A673 (cell line): ENCODE results near the gene ATF3. TPM values are rescaled to one million over a fixed set of nuclear protein-coding genes. Genes with fewer than 3 reads are reported as not detected.

ENCODE experiments used
- BruUV-seq: library from RNA; stranded (reverse); fragments of 400-500 nt; replicated peaks from 2 replicates; lab custom pipeline; 2021; lab: Mats Ljungman, UMichigan
- CTCF ChIA-PET: fragments of 300-600 bp; sonication (Branson Sonifier 250); formaldehyde crosslinking; loops from one replicate; lab custom pipeline; 2022; ENCODE audit warnings: antibody characterized with exemption; lab: Charles Lee
- POLR2A ChIA-PET: fragments of 300-600 bp; sonication (Branson Sonifier 250); formaldehyde crosslinking; loops from one replicate; lab custom pipeline; 2022; ENCODE audit warnings: antibody characterized with exemption; ENCODE audit not compliant: low non-redundant PET; lab: Charles Lee
- DNase-seq: peaks from one replicate; pipeline ENCODE4 v3.0.0-alpha.2; 2015; ENCODE audit warnings: low spot score
- H3K27ac ChIP-seq: fragments of 200-600 bp; sonication (generic); 2 replicates; pipeline ENCODE4 v1.5.1; 2016; ENCODE audit warnings: mixed run types, low read depth, mild to moderate bottlenecking, mixed read lengths, antibody characterized with exemption, low read length; ENCODE audit not compliant: poor library complexity, severe bottlenecking
- H3K27me3 ChIP-seq: fragments of 200-600 bp; sonication (generic); replicated peaks from 2 replicates; pipeline ENCODE4 v1.6.1; 2017; ENCODE audit warnings: mixed run types, low read depth, mild to moderate bottlenecking, mixed read lengths, antibody characterized with exemption, low read length; ENCODE audit not compliant: insufficient read depth, poor library complexity
- H3K36me3 ChIP-seq: fragments of 200-600 bp; sonication (generic); 2 replicates; pipeline ENCODE4 v1.6.1; 2016; ENCODE audit warnings: mixed run types, mild to moderate bottlenecking, mixed read lengths, antibody characterized with exemption, low read length; ENCODE audit not compliant: insufficient read depth, poor library complexity, severe bottlenecking
- H3K4me1 ChIP-seq: fragments of 200-600 bp; sonication (generic); 2 replicates; pipeline ENCODE4 v1.6.1; 2017; ENCODE audit warnings: mixed run types, mild to moderate bottlenecking, mixed read lengths, antibody characterized with exemption, low read length; ENCODE audit not compliant: insufficient read depth, poor library complexity, severe bottlenecking
- H3K4me3 ChIP-seq: fragments of 200-600 bp; sonication (generic); 2 replicates; pipeline ENCODE4 v1.5.1; 2016; ENCODE audit warnings: low read depth, mixed run types, mild to moderate bottlenecking, mixed read lengths, low read length; ENCODE audit not compliant: poor library complexity, severe bottlenecking
- H3K9me3 ChIP-seq: fragments of 200-600 bp; sonication (generic); 2 replicates; pipeline ENCODE4 v1.6.1; 2016; ENCODE audit warnings: mixed run types, low read depth, mild to moderate bottlenecking, mixed read lengths, antibody characterized with exemption, low read length; ENCODE audit not compliant: poor library complexity, severe bottlenecking
- EZH2 ChIP-seq: fragments of 200-600 bp; sonication (generic); IDR thresholded peaks from 2 replicates; pipeline ENCODE4 v1.6.1; 2017; ENCODE audit warnings: borderline replicate concordance, low read depth, mild to moderate bottlenecking, mixed read lengths, antibody characterized with exemption, low read length; ENCODE audit not compliant: poor library complexity, severe bottlenecking
- intact Hi-C: fragments of 100-400 bp; cut with micrococcal nuclease; formaldehyde crosslinking; loops from one replicate; pipeline ENCODE4 v1.10.0; 2022; ENCODE audit not compliant: unreplicated experiment
- total RNA-seq: library from RNA; stranded (reverse); gene quantifications from 2 replicates; pipeline ENCODE4 v1.2.3, GENCODE V29; 2021
- TF ChIP-seq, protein P1 (sequence below): fragments of 300-800, 200-600 bp; sonication (generic); conservative IDR thresholded peaks from 2 replicates; pipeline ENCODE4 v1.5.1; 2017; ENCODE audit warnings: low read depth, mild to moderate bottlenecking, antibody characterized with exemption, low read length, moderate library complexity, mixed read lengths

Gene ATF3
- total RNA-seq, 1 experiment from 2014 or later = 16.0 TPM

DNA sequence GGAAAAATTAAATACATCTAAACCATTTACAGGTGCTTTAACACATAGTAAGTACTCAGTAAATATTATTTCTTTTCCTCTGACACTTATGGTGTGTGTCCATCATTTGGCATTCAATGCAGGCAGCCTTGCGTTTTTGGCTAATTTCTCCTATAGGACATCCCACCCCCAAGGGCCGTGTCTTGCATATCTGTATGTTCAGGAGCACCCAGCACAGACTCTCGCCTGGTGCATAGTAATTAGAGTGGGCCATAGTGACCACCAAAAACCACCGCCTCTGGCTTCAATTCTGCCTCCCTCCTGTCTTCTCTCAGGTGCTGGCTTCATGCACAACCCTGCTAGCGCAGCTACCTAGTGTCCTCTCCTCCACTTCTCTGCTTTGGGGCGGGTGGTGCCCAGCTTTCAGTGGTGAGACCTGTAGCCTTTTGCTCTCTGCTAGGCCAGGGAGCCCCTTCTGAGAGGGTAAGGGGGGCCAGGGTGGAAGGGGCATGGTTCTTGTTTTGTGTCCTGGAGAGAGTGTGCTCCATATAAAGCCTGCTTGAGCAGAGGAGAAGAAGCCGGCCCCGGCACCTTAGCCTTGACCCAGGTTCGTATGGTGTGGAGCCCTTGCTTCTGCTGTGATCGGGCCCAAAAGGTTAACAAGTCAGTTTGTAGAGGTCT is 57.7 kb downstream of the ATF3 start:
- no peak for DNase-seq

DNA sequence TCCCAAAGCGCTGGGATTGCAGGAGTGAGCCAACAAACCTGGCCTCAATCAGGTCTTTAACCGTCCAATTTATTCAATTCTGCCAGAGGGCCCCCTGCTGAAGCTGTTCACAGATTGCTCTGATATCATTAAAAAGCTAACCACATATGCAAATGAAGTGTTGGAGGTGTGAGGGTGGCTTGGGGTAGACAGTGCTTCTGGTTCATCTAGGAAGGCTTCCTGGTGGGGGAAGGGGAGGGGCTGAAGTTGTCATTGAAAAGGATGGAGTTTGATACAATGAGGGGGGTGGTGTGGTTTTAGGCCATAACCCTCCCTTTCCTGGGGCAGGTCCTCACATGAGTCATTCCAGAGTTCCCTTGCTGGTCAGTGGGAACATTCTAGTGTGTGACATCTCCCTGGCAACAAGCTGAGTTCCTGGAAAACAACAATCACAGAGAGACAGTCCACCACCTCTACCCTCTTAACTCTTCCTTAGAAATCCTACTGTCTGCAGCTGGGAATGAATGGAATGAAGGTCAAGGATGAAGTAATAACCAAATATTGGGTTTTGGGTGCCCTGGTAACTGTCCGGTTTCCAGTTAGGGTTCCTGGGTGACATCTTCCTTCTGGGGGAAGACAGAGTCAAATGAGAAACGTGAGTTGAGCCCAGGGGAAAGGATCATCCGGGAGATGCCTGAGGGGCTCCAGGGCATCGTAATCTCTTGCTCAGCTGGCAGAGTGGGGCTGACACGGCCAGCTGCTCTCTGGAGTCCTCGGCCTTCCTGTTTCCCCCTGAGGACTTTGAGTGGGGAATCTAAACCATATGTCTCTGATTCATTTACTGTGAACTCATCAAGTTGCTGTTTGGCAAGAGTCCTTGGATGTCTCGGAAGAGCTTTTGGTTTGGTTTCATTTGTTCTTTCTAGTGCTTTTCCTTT is 58.9 kb downstream of the ATF3 start:
- Histone ChIP-seq H3K4me1 (peaks cover 27% of the 10 kb centered on the region), H3K36me3 (no peaks in the 10 kb centered on the region), H3K9me3 (no peaks in the 10 kb centered on the region), H3K27me3 (no peaks in the 10 kb centered on the region), H3K4me3 (no peak overlapping the region), H3K27ac (peak overlapping the region; percentile 21)
- intact Hi-C loops = loop anchor here (5.0 kb wide), 1 partner anchor 190 kb away; no protein-coding TSS in a partner anchor
- DNase-seq = peak; percentile 86
- BruUV-seq = no TSS peak
- ChIA-PET CTCF (interaction anchor here (0.8 kb wide), 1 partner anchor 58 kb away, joined by 4 read pairs; no protein-coding TSS in a partner anchor), POLR2A (interaction anchor here (0.6 kb wide), 1 partner anchor 231 kb away, joined by 3 read pairs; no protein-coding TSS in a partner anchor)
- TF ChIP-seq EZH2 = no peak
- TF ChIP-seq, protein P1, sequence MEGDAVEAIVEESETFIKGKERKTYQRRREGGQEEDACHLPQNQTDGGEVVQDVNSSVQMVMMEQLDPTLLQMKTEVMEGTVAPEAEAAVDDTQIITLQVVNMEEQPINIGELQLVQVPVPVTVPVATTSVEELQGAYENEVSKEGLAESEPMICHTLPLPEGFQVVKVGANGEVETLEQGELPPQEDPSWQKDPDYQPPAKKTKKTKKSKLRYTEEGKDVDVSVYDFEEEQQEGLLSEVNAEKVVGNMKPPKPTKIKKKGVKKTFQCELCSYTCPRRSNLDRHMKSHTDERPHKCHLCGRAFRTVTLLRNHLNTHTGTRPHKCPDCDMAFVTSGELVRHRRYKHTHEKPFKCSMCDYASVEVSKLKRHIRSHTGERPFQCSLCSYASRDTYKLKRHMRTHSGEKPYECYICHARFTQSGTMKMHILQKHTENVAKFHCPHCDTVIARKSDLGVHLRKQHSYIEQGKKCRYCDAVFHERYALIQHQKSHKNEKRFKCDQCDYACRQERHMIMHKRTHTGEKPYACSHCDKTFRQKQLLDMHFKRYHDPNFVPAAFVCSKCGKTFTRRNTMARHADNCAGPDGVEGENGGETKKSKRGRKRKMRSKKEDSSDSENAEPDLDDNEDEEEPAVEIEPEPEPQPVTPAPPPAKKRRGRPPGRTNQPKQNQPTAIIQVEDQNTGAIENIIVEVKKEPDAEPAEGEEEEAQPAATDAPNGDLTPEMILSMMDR = no peak

More for the DNA sequence above, 57.7 kb downstream of the ATF3 start:
- no TSS peak for BruUV-seq
- no peak overlapping the region for H3K27ac ChIP-seq
- no peaks in the 10 kb centered on the region for H3K36me3 ChIP-seq
- POLR2A ChIA-PET = no interaction called here
- H3K27me3 ChIP-seq = no peaks in the 10 kb centered on the region
- H3K4me1 ChIP-seq = peaks cover 19% of the 10 kb centered on the region
- TF ChIP-seq, protein P1 = no peak
- CTCF ChIA-PET = interaction anchor here (0.8 to 1.3 kb wide), 6 partner anchors 57 to 211 kb away, joined by 4 to 14 read pairs (median 6); no protein-coding TSS in a partner anchor
- H3K9me3 ChIP-seq = no peaks in the 10 kb centered on the region
- intact Hi-C loops = loop anchor here (5.0 kb wide), 1 partner anchor 189 kb away; no protein-coding TSS in a partner anchor
- H3K4me3 ChIP-seq = no peak overlapping the region

DNA sequence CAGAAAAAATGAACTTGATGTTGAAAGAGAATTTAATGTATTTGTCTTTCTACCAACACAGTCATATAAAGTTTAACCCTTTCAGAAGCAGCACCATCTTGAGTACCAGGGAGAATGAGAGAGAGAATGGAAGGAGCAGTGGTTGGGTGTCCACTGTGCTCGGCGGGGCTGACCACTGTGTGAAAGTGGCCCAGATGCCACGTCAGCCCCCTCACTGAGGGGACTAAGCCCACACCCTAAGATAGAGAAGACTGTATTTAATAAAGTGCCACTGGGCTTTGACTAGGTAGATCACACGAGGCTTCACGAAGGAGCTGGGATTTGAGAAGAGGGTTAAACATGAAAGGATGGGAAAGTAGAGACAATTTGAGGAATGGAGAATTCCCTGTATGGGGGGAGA is 59.9 kb downstream of the ATF3 start:
- no peak overlapping the region for H3K4me3 ChIP-seq
- intact Hi-C loops = loop anchor here (5.0 kb wide), 1 partner anchor 191 kb away; no protein-coding TSS in a partner anchor
- CTCF ChIA-PET = no interaction called here
- TF ChIP-seq EZH2 = no peak
- TF ChIP-seq, protein P1 = no peak
- H3K4me1 ChIP-seq = peaks cover 27% of the 10 kb centered on the region
- H3K27ac ChIP-seq = peak overlapping the region; percentile 21
- POLR2A ChIA-PET = no interaction called here
- BruUV-seq = no TSS peak
- no peak for DNase-seq
- H3K9me3 ChIP-seq = no peaks in the 10 kb centered on the region
- no peaks in the 10 kb centered on the region for H3K27me3 ChIP-seq
- H3K36me3 ChIP-seq = no peaks in the 10 kb centered on the region
